Hepatic stellate cell (primary cell): ENCODE results near the gene JAK2.
A peak's percentile ranks its signal among the peaks of the same experiment; 100 is the strongest.
"Not testable (repeated sequence)": the region's sequence is repeated elsewhere in the genome, so short reads cannot be mapped to it uniquely, and the experiment has no call there.

Experiments used
- DNase-seq: peaks from one replicate; pipeline ENCODE4 v3.0.0; 2011; ENCODE audit warnings: low spot score

JAK2 gene

GRCh38 chr9:4980086-4980727 lies 4.9 kb upstream of the JAK2 start:
- no peak for DNase-seq

DNA sequence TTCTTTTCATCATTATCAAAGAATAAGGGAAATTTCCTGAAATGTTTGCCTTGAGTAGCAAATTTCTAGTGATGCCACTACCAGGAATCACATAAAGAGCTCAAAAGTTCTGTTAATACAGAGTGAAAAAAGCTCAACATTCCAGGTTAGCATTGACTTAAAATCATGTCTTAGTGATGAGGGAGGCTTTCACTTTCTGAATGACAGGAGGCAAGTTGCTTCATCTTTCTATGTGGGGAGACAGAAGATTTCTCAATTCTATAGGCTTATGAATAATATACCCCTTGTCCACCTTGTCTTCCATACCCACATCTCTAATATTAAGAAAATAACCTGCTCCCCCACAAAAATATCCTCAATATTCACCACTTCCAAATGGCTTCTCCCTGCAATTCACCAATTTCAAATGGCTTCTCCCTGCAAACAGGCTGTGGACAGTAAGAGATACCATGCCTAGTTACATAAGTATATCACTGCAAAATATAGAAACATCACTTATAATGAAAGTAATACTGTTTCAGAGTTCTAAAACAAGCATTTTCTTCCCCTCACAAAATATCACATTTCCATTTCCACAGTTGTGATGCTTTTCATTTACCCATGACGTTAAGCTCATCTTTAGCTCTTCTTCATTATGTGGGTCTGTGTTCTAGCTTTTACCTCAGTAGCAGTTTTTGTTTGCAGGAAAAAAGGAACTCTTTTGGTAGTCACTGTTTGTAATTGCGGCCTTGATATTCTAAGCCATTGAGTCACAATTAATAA lies 2.2 kb upstream of the JAK2 start:
- no peak for DNase-seq

DNA sequence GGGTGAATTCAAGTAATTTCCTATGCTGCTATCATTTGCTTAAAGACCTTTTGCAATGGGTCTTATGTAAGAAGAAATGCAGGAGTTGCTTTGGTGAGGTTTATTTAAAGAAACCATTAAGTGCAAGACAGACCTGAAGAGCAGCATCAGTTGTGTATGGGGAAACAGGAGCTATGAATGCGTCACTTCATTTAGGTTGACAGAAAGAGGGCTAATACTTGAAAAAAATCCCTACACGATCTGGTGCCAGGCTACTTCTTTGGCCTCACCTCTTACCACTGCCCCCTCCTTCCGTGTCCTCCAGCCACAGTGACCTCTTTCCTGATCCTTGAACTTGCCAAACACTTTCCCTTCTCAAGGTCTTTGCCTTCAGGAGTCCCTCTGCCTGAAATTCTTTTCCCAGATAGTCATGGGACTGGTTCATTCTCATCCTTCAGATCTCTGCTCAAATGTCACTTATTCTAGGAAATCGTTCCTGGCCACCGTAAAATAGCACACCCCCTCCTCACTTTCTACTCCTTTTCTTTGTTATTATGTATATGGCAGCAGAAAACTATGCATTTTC lies 1.4 kb upstream of the JAK2 start:
- no peak for DNase-seq

GRCh38 chr9:4984171-4984620 lies 876 bp upstream of the JAK2 start:
- no peak for DNase-seq

DNA sequence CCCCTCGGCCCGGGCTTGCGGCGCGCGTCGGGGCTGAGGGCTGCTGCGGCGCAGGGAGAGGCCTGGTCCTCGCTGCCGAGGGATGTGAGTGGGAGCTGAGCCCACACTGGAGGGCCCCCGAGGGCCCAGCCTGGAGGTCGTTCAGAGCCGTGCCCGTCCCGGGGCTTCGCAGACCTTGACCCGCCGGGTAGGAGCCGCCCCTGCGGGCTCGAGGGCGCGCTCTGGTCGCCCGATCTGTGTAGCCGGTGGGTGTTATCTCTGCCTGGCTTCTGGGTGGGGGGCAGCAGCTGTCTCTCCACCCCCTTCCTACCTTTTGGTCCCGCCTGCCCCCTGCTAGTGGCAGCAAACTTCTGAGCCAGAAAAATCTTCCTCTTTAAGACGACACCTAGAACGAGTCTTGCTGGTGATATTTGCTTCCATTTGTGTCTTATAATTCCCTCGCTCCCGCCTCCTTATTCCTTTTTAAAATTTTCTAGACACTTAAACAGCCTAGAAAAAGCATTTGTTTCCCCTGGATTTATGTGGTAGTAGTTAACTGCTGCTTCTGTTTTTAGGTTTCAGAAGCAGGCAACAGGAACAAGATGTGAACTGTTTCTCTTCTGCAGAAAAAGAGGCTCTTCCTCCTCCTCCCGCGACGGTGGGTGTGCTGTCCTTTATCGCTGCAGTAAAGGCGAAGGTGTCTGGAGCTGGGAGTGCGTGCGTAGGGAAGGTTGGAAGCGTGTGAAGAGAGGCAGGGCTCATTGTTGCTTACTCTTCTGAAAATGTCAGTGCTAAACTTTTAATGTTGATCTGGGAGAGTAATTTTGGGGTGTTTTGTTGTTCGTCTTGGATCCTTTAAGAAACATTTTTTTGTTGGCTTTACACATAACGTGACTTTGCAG lies 554 bp downstream of the JAK2 start:
- no peak for DNase-seq

DNA sequence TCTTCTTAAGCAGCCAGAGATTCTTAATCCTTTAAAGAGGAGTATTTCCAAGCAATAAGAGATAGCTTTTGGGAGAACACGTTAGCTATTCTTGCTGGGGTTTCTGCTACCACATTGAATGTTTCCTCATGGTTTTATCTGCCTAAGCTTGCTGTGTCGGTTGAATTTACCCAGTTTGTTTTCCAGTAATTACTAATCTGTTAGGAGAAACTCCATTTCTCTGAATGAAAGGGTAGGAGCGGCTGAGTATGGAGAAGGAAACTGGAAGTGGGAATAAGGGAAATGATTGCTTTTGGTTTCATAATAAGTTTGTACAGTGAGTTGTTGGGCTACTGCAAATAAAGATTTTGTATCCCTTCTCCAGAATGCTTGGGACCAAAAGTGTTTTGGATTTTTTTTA lies 1.2 kb downstream of the JAK2 start:
- DNase-seq: no peak

DNA sequence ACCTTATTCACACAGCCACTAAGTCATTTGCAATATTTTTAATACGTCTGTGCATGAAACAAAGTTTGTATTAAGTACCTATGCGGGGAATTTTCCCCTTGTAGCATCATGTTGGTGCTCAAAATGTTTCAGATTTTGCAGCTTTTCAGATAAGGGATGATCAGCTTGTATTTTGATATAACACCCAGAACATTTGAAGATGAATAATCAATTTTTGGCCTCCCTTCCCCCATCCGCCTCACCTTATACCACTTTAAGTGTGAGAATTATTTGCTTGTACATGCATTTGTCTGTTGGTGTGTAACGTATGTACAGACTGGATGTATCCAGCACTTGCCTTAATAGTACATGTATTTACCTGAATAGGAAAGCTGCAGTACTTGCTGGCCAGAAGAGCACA lies 1.7 kb downstream of the JAK2 start:
- no peak for DNase-seq

- peak; percentile 41 for DNase-seq
These were observed 2.9 kb downstream of the JAK2 start for GRCh38 chr9:4987961-4988421.

- DNase-seq: no peak
These were observed 7.8 kb downstream of the JAK2 start for GRCh38 chr9:4992872-4993271.

GRCh38 chr9:4994166-4994890 lies 9.3 kb downstream of the JAK2 start:
- no peak for DNase-seq

GRCh38 chr9:4997196-4997595 lies 12.1 kb downstream of the JAK2 start:
- no peak for DNase-seq

DNA sequence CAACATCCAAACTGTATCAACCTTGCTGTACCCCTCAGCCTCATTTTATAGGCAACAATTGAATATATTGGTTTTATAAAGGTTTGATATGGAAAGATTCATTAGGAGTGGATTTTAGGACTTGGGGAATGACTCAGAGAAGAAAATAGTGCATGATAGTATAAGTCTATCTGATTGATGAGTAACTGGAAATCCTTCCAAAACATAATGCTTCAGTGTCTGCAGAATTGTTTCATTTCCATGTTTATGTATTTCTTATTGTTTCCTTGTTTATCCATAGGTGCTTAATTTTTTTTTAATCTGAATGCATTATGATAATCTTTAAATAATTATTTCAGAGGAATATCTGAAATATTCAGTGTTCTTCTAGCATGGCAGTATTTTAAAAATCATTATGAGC lies 12.6 kb downstream of the JAK2 start:
- no peak for DNase-seq

DNA sequence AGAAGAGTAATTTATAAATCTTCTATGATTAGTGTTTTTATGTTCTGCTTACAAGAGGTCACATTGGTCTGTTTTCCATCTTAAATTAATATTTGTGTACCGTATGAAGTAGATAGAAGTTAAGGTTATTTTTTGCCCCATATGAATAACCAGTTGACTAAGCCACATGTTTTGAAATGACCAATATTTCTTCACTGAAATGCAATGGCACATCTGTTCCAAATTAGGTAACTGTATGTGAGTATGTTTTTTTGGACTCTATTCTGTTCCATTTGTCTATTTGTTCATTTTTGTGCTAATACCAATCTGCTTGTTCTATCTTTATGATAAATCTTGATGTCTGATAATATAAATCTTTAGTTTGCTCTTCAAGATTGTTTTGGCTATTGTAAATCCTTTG lies 17.7 kb downstream of the JAK2 start:
- no peak for DNase-seq

- no peak for DNase-seq
These were observed 19.4 kb downstream of the JAK2 start for GRCh38 chr9:5004481-5004880.

DNA sequence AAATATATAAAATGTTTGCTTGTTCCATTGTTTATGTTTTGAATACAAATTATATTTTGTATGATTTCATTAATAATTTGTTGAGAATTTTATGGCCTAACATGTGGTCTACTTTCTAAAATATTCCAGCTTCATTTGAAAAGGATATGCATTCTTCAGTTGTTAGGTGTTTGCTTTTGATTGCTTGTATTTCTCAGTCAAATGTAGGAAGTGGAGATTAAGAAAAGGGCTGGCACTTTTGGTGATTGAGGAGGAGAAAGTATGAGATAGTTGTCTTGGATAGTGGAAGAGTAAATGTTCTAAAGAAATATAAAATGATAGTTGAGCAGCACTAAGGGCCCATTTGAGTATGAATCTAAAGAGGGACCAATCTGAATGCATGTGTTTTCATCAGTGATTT lies 23.1 kb downstream of the JAK2 start:
- DNase-seq: no peak

GRCh38 chr9:5013374-5013773 lies 28.3 kb downstream of the JAK2 start:
- no peak for DNase-seq

GRCh38 chr9:5015934-5016333 lies 30.9 kb downstream of the JAK2 start:
- no peak for DNase-seq

DNA sequence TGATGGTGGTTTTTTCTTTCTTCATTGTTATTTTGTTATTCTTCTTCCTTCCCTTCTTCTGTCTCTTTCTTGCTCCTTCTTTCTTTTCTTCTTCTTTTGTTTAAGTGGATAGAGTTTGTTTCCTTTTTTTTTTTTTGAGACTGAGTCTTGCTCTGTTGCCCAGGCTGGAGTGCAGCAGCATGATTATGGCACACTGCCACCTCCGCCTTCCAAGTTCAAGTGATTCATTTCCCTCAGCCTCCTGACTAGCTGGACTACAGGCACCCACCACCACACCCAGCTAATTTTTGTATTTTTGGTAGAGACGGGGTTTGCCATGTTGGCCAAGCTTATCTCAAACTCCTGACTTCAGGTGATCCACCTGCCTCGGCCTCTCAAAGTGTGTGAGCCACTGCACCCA lies 40.3 kb downstream of the JAK2 start:
- no peak for DNase-seq

GRCh38 chr9:5031941-5032340 lies 46.9 kb downstream of the JAK2 start:
- DNase-seq: not testable (repeated sequence)

GRCh38 chr9:5040730-5041389 lies 55.8 kb downstream of the JAK2 start:
- DNase-seq: no peak
